Measurements from ENCODE around the gene CD27. TPM values are rescaled to one million over a fixed set of nuclear protein-coding genes. Genes with fewer than 3 reads are reported as not detected.
A peak's percentile ranks its signal among the peaks of the same experiment; 100 is the strongest.

Gene CD27
- total RNA-seq, 1 donor from 2014 or later: not detected

- Mint-ChIP-seq H3K4me1 (ENCODE audit: low read depth, unreplicated experiment) (no peaks in the 10 kb centered on the region), H3K36me3 (ENCODE audit: unreplicated experiment) (peaks cover 9% of the 10 kb centered on the region), H3K9me3 (ENCODE audit: unreplicated experiment) (peaks cover 12% of the 10 kb centered on the region), H3K27ac (ENCODE audit: unreplicated experiment) (no peak overlapping the region), H3K4me3 (ENCODE audit: unreplicated experiment) (no peak overlapping the region), H3K27me3 (ENCODE audit: unreplicated experiment) (peaks cover 4% of the 10 kb centered on the region)
- DNase-seq: no peak
- no peak for TF ChIP-seq CTCF (IDR thresholded peaks at IDR 0.05; ENCODE audit: partially characterized antibody, unreplicated experiment)
Observed at GRCh38 chr12:6468283-6468575, 23.5 kb downstream of the CD27 start.

GRCh38 chr12:6469092-6469491 lies 24.3 kb downstream of the CD27 start:
- H3K4me1 Mint-ChIP-seq (ENCODE audit: low read depth, unreplicated experiment): no peaks in the 10 kb centered on the region
- peak overlapping the region; percentile 90 for H3K4me3 Mint-ChIP-seq (ENCODE audit: unreplicated experiment)
- H3K27me3 Mint-ChIP-seq (ENCODE audit: unreplicated experiment): peaks cover 4% of the 10 kb centered on the region
- H3K27ac Mint-ChIP-seq (ENCODE audit: unreplicated experiment): no peak overlapping the region
- no peak for DNase-seq
- H3K36me3 Mint-ChIP-seq (ENCODE audit: unreplicated experiment): peaks cover 4% of the 10 kb centered on the region
- peaks cover 12% of the 10 kb centered on the region for H3K9me3 Mint-ChIP-seq (ENCODE audit: unreplicated experiment)
- TF ChIP-seq CTCF (IDR thresholded peaks at IDR 0.05; ENCODE audit: partially characterized antibody, unreplicated experiment): no peak

GRCh38 chr12:6469609-6470374 lies 25.0 kb downstream of the CD27 start:
- Mint-ChIP-seq H3K36me3 (ENCODE audit: unreplicated experiment) (peaks cover under 1% of the 10 kb centered on the region), H3K27me3 (ENCODE audit: unreplicated experiment) (peaks cover 4% of the 10 kb centered on the region), H3K4me1 (ENCODE audit: low read depth, unreplicated experiment) (peaks cover 1% of the 10 kb centered on the region), H3K9me3 (ENCODE audit: unreplicated experiment) (peaks cover 14% of the 10 kb centered on the region), H3K4me3 (ENCODE audit: unreplicated experiment) (peak overlapping the region; percentile 90), H3K27ac (ENCODE audit: unreplicated experiment) (peak overlapping the region; percentile 38)
- TF ChIP-seq CTCF (IDR thresholded peaks at IDR 0.05; ENCODE audit: partially characterized antibody, unreplicated experiment): no peak
- no peak for DNase-seq

- peaks cover 4% of the 10 kb centered on the region for H3K27me3 Mint-ChIP-seq (ENCODE audit: unreplicated experiment)
- DNase-seq: peak; percentile 99
- H3K9me3 Mint-ChIP-seq (ENCODE audit: unreplicated experiment): peaks cover 14% of the 10 kb centered on the region
Observed at GRCh38 chr12:6470375-6471163, 25.8 kb downstream of the CD27 start, which contains the start of gene VAMP1. VAMP1 (minus strand) TSS chr12:6470677; CDS start chr12:6470531, 146 bp downstream.

More at GRCh38 chr12:6470375-6471163, 25.8 kb downstream of the CD27 start, which contains the start of gene VAMP1:
- Mint-ChIP-seq H3K36me3 (ENCODE audit: unreplicated experiment) (no peaks in the 10 kb centered on the region), H3K4me3 (ENCODE audit: unreplicated experiment) (peak within 1 kb of the TSS; percentile 90), H3K4me1 (ENCODE audit: low read depth, unreplicated experiment) (peaks cover 1% of the 10 kb centered on the region), H3K27ac (ENCODE audit: unreplicated experiment) (peak within 1 kb of the TSS; percentile 89)
- TF ChIP-seq CTCF (IDR thresholded peaks at IDR 0.05; ENCODE audit: partially characterized antibody, unreplicated experiment): no peak
